OCI-M1 (cell line): ENCODE data around the gene SAA4.
"Not testable (repeated sequence)": the region's sequence is repeated elsewhere in the genome, so short reads cannot be mapped to it uniquely, and the experiment has no call there.

Experiments used
- DNase-seq: peaks from one replicate; lab custom pipeline; 2025; lab: John Stamatoyannopoulos, UW

Gene SAA4

DNA sequence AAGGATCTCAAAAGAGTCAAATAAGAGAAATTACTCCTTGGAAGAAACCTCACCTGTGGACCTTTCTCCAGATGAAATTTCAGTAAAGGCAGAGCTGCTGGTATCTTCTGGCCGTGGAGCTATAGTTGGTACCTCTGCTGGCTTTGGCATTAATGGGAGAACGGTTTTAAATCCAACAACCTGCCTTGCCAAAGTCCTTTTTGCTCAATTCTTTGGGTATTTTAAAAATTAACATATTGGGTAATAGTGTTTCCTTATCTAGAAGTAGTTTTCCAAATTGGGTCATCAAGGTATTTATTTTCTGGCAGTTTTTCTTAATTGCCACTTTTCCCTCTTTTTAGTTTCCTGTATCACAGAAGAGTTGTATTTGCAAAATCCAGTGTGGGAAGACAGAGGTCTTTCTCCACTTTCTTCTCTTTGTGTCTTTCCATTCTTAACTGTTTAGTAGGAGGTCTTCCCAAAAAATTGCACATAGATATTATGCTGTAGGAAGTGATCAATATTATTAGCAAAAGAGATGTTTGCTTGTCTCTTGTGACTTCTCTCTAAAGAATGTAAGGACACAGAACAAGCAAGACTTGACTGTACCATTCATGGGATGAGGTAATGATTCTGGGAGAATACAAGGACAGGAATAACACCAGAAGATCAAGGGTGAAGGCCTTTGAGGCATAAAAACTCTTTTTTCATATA lies at the start of gene SAA4:
Gene SAA4, minus strand, starts transcription at position 139 of the 693 bp plus-strand sequence. CDS start 876 bp downstream, outside the sequence.
- no peak for DNase-seq

GRCh38 chr11:18285841-18286240 lies 49.2 kb upstream of the SAA4 start:
- no peak for DNase-seq

- no peak for DNase-seq
Measured at GRCh38 chr11:18282626-18283025, 46.0 kb upstream of the SAA4 start.

DNA sequence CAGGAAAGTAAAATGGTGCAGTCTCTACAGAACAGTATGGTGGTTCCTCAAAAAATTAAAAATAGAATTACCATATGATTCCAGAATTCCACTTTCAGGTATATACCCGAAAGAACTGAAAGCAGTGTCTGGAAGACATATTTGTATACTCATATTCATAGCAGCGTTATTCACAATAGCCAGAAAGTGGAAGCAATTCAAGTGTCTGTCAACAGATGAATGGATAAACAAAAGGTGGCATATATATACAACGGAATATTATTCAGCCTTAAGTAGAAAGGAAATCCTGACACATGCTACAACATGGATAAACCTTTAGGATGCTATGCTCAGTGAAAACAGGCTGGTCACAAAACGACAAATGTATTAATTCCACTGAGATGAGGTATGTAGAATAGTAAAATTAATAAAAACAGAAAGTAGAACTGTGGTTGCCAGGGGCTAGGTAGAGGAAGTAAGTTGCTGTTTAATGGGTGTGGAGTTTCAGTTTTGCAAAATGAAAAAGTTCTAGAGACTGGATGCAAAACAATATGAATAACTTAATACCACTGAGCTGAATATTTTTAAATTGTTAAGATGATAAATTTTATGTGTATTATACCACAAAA lies 43.9 kb upstream of the SAA4 start:
- no peak for DNase-seq

GRCh38 chr11:18277565-18278271 lies 41.1 kb upstream of the SAA4 start:
- peak; percentile 87 for DNase-seq

GRCh38 chr11:18271206-18271605 lies 34.6 kb upstream of the SAA4 start:
- DNase-seq = no peak

DNA sequence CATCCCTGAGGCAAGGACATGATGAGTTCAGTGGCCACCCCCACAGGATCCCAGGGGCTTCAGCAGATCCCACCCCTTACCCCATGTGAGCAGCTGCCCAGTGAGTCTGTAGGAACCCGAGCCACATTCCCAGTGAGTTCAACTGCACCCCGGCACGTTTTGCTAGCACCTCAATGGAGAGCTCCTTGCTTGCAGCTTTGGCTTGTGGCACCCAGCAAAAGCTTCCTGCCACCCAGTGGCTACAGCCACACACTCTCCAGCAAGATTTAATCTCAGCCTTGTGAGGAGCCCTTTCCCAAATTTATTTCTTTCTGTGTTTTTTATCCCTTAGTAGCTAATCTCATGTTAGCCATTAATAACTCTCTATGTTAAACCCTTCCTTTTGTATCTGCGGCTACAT lies 33.5 kb upstream of the SAA4 start:
- no peak for DNase-seq

DNA sequence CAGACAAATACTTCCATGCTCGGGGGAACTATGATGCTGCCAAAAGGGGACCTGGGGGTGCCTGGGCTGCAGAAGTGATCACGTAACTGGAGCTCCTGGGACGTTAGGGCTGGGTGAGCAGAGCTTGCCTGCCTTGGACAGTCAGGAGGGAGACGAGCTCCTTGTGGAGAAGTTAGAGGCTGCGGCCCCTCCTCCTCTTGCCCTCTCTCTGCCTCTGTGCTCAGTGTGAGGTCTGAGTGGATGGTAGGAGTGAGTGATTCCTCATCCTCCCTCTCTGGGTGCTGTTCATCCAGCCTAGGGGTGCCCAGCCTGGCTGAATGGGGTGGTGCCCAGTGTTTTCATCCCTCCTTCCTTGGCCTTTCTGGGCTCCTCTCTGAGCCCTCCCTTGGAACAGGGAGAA lies 32.6 kb upstream of the SAA4 start:
- not testable (repeated sequence) for DNase-seq

DNA sequence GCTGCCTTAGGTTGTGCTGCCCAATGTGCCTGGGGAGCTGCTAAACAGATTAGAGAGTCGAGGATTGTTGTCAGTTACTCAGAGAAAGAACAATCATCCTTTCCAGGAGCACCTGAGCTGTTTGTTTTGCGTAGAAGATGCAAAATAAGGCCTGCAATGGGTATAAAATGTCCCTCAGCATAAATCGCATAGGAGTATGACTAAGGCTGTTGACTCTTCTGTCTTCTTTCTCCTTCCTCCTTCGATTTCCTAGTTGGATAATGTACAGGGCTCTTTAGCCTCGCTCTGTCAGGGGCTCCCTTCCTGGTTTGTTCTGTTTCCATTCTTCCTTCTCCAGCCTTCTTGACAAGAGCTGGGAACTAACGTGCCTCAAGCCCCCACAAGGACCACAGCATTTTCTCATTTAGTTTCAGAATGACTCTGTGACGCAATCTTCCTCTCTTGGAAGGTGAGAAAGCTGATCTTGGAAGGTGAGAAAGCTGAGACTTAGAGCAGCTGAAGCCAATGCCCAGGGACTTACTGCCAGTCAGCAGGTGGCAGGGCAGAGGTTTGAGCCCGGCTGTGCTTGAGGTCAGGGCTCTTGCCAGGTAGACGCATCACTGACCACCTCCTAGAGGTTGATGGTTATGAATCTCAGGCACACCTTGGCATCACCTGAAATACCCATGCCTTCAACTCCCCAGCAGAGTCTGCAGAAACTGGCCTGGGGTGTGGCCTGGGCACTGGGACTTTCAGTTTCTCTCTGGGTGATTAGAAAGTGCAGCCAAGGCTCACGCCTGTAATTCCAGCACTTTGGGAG lies 30.9 kb upstream of the SAA4 start:
- DNase-seq = not testable (repeated sequence)

- no peak for DNase-seq
Measured at GRCh38 chr11:18265949-18266348, 29.3 kb upstream of the SAA4 start, which contains the start of gene SAA1. Gene SAA1, plus strand, starts transcription at chr11:18266264. Its CDS starts 624 bp downstream, at chr11:18266888.

DNA sequence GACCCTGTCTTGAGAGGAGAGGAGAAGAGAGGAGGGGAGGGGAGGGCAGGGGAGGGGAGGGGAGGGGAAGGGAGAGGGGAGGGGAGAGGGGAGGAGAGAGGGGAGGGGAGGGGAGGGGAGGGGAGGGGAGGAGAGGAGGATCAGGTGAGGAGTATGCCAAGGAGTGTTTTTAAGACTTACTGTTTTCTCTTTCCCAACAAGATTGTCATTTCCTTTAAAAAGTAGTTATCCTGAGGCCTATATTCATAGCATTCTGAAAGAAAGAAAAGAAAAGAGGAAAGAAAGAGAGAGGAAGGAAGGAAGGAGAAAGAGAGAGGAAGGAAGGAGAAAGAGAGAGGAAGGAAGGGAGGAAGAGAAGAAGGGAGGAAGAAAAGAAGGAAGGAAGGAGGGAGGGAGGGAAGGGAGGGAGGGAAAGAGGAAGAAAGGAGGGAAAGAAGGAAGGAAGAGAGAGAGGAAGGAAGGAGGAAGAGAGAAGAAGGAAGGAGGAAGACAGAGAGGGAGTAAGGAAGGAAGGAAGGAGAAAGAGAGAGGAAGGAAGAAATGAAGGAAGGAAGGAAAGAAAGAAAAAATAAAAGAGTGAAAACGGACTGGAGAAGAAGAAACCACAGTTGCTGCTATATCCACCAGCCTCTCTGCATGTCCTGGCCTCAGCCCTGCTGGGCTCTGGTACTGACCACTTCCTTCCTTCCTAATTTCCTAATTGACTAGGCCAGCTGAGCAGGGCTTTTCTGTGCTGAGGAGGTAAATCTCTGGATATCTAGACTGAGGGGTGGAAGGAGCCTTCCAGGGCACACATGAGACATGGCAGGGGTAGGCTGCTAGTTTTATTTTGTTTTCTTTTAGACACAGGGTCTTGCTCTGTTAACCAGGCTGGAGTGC lies 28.3 kb upstream of the SAA4 start:
- DNase-seq = no peak

DNA sequence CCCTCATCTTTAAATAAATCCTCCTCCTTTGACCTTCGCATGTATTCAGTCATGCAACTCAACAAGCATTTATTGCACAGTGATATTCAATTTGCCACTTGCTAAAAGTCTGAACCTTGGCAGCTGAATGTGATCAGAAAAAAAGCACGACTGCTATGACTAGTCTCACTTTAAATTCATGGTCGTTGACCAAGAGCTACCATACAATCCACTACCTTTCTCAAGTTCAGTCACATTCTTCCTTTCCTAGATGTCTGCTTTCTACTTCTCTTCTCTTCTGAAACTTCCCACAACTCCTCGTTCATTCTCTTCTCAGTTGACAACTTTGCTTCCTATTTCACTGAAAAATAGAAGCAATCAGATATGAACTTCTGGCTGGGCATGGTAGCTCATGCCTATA lies 27.4 kb upstream of the SAA4 start:
- DNase-seq = no peak

GRCh38 chr11:18262681-18263350 lies 26.2 kb upstream of the SAA4 start:
- DNase-seq = not testable (repeated sequence)

- no peak for DNase-seq
Measured at GRCh38 chr11:18261721-18262120, 25.1 kb upstream of the SAA4 start.

DNA sequence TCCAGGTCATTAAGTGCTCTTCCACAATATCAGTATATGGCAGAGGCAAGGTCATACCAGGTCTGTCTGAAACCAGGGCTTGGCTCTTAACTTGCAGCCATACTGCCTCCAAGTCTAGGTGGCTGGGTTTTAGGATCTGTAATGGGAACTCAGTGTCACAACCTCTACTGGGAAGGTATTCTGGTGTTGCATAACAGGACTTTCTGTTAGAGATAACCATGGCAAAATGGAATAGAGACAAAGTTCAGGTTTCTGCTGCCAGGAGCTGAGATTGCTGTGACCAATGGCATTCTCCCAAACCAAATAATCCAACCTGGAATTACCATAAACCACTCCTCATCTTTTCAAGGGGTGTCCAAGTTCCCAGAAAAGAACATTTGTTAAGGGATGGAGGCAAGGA lies 22.7 kb upstream of the SAA4 start:
- no peak for DNase-seq

GRCh38 chr11:18254781-18255361 lies 18.3 kb upstream of the SAA4 start:
- no peak for DNase-seq

DNA sequence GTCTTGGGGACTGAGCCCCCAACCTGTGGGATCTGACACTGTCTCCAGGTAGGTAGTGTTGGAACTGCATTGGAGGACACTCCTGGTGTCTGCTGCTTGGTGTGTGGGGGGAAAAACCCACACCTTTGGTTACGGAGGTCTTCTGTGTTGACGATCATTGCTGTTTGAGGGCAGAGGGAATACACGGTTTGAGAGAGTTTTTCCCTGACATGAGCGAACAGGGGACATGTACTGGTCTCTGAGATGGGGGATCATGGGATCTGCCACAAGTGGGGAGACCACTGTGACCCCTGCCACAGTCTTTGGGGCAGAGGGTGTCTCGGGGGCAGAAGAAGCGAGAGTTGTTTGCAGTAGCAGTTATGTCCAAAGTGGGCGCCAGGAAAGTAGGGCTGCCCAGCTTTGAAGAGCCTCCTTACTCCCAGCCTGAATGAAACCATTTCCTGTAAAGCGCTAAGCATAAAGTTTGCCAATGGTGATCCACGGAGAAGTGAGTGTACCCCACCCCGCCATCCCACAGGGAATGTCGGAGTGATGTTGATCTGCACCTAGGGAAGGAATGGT lies 17.3 kb upstream of the SAA4 start:
- no peak for DNase-seq

DNA sequence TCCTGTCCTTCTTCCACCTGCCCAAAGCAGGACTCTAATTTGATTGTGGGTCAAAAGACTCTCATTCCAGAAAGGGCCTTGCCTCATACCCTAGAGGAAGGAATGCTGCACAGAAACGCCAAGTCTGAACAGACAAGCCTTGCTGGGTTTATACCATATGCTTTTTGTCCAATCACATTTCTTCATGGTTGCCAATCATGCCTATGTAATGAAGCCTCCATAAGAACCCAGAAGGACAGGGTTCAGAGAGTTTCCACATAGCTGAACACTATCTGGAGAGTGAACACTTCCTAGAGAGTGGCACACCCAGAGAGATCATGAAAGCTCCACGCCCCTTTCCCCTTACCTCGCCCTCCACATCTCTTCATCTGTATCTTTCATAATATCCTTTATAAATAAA lies 16.6 kb upstream of the SAA4 start:
- no peak for DNase-seq

- no peak for DNase-seq
Measured at GRCh38 chr11:18248561-18248960, 12.0 kb upstream of the SAA4 start, which contains the start of gene SAA2. Gene SAA2, minus strand, starts transcription at chr11:18248668. Its CDS starts 657 bp downstream, at chr11:18248011.

DNA sequence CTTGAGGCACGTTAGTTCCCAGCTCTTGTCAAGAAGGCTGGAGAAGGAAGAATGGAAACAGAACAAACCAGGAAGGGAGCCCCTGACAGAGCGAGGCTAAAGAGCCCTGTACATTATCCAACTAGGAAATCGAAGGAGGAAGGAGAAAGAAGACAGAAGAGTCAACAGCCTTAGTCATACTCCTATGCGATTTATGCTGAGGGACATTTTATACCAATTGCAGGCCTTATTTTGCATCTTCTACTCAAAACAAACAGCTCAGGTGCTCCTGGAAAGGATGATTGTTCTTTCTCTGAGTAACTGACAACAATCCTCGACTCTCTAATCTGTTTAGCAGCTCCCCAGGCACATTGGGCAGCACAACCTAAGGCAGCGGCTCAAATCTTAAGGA lies 10.6 kb upstream of the SAA4 start:
- not testable (repeated sequence) for DNase-seq
